ENCODE results near the gene MGAT5.

MGAT5 gene

DNA sequence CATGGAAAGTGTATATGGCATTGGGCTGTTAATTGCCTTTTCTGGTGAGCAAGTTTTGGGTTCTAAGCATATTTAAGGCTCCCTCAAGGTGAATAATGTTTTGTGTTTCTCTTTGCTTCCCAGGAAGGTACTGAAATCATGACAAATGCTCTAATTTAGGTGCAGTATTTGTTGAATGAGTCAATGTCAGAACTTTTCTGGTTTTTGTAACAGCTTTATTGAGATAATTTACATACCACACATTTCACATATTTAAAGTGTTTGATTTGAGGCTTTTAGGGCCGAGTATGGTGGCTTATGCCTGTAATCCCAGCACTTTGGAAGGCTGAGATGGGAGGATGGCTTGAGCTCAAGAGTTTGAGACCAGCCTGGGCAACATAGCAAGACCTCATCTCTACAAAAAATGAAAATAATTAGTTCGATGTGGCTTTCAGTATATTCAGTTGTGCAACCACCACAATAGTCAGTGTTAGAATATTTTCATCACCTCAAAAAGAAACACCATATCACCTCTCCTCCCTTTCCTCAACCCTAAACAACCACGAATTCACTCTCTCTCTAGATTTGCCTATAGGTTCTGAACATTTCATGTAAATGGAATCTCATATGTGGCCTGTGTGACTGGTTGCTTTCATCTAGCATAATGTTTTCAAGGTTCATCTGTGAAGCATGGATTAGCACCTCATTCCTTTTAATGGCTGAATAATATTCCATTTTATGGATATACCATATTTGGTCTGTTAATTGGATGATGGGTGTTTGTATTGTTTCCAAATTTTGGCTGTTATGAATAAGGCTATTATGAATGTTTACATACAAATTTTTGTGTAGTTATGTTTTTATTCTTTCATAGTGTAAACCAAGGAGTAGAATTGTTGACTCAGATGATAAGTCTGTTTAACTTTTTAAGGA is 54.9 kb downstream of the MGAT5 start:
- no peak for DNase-seq

DNA sequence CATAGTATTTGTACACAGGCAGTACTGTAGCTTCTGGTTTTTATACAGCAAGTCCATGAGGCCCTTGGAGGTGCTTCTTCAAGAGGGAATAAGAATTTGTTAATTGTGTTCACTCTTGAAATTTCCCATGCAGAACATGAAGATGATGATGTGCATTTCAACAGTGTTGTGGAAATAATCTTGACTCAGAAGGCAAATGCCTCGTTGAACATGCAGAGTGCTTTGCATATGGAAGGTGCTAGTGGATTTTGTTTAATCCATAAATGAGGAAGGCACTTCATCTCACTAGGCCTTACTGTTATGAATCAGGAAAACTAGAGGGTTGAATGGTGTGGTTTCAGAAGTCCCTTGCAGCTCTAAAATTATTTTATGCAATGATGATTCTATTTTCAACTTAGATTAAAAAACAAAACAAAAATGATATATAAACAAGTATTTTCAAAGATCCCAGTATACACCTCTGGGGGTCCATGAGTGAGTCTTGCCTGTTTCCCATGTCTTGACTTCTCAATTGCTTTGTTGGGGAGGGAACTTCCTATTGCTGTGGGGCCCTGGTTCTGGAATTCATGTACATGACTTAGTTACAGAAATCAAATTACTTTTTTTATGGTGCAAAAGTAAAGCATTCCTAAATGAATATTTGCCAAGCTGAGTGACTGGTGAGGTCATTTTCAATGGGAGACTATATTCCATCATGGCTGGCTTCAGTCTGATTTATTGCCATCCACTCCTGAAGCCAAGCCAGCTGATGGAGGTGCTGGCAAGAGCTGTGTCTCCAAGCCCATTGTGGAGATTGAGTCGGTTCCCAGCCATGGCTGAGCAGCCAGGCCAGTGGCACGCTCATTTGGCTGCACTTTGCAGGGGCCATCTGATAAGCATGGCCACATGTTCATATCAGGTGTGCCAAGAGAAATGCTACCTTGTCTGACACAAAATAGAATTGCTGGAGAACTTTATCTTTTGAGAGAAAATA is 56.5 kb downstream of the MGAT5 start:
- DNase-seq: no peak

DNA sequence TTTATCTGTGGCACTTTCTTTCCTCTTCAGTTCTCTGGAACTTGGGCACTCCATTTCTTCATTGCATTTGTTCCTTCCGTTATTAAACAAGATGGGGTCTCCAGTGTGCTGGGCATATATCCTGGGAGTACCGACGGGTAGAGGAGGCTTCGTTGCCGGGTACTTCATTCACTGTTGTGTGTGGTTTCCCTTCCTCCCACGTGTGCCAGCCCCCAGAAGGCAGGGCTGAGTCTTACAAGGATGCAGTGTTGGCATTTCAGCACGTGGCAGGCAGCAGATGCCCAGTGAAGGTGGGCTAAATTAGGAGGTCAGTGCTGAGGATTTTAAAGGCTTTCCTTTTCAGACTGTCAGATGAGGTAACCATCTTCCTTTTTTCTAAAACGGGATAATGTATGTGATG is 58.6 kb downstream of the MGAT5 start:
- no peak for DNase-seq

DNA sequence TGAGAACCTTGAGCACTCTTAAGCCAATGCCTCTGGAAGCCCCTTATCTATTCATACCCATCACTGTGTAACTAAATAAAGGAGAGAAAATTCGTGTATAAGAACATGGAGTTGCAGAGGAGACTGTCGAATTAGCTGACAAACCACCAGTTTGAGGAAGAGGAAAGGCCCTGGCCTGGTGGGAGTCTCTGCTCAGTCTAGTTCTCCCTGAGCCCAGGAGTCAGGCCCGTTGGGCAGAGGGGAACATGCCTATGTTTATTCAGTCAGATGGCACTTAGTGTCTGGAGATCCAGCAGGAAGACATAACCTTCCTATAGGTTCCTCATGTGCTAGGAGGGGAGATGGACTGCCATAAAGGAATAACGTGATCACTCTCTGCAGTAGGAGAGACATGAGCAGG is 60.3 kb downstream of the MGAT5 start:
- no peak for DNase-seq

DNA sequence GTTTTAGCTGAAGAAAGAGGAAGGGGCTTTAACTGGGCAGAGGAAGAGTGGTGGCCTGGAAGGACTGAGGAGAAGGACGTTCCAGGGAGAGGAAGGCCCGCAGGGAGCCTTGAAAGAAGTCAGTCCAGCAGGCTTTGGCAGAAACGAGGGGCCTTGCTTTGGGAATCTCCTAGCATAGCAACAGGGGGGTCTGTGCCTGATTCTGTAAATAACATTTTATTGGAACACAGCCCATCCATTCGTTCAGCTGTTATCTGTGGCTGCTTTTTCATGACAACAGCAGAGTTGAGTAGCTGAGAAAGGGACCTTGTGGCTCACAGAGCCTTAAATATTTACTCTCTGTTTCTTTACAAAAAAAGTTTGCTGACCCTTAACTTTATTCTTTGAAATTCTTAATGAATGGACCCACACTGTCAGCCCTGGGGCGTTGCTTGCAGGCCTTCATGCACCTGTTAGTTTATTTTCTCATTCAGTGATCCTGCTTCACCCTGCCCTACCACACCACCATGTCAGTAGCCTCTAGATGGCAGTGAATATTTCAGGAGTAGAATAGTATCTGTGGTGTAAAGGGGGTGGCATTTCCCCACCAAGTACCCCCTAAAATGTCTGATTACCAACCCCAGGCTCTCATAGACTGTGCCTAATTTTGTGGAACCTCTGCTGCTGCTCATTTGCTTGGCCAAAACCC is 61.0 kb downstream of the MGAT5 start:
- no peak for DNase-seq

DNA sequence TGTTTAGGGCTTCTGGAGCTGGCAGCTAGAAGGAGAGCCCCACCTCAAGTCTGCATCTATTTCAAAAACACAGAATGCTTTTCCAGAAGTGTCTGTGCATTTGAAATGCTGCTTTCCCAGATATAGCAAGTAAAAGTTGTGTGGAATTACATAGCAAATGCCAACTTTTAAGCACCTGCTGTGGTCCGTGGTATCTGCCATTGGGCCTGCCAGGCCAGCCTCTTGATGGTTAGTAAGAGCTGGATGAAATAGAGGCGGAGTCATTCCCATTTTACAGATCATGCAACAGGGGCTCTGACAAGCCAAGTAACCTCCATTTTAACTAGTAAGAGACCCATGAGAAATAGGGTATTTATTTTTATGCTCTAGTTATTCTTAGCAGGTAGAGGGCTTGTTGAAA is 61.6 kb downstream of the MGAT5 start:
- no peak for DNase-seq

DNA sequence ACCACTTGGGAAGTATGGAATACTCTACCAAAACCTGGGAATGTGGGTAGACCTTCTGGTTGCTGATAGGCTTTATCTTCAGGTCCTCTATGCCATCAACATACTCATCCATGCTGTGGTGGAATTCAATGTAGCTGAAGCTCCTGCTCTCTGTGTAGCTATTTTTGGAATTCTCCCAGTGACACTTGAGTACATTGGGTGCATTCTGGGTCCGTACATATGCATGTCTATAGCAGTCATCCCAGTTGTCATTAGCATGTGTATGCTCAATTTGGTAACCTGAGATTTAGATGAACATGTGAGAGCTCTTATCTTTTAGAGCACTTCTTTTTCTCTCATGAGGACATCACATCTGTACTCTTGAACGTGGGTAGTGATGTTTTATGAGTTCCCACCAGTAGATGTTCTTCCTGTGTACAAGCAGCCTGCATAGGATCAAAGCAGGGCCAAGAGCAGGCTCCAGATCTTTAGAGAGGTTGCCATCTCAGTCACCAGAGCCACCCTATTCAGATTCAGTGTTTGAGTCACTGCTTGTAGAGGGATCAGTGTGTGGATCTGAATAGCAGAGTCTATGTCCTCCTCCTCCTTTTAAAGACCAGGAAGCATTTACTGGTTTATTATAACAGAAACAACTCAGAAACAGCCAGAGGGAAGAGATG is 65.9 kb downstream of the MGAT5 start:
- no peak for DNase-seq

DNA sequence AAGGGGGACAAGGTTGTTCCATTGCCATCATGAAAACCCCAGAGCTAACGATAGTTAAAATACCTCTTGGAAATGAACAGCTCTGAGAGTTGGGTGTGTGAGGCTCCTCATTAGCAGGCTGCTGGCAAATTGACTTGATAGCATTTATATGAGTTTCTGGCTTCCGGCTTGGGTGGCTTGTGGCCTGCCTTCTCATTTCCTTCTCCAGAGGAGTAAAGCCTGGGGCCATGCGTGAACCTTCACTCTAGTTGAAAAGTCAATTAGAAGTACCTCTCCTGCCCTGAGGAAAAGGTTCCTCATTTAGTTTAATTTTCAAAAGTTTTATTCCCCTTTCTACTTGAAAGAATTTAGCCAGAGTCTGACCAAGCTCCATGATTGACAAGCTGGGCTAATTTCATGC is 67.1 kb downstream of the MGAT5 start:
- no peak for DNase-seq

DNA sequence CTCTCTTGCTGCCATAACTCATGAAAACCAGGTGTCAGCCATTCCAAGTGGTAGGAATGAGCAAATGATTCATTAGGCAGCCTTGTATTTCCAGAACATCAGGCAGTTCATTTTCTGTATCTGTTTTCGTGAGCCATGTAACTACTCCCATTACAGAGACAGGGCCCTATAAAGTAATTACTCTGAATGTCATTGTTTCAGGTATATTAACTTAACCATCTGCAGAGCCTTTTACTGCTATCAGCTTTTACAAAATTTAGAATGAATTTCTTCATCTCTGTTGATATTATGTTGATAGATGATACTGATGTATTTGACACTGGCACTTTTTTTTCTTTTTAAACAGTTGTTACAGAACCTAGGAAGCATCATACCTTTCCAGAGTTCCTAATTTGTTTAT is 69.9 kb downstream of the MGAT5 start:
- DNase-seq: no peak

DNA sequence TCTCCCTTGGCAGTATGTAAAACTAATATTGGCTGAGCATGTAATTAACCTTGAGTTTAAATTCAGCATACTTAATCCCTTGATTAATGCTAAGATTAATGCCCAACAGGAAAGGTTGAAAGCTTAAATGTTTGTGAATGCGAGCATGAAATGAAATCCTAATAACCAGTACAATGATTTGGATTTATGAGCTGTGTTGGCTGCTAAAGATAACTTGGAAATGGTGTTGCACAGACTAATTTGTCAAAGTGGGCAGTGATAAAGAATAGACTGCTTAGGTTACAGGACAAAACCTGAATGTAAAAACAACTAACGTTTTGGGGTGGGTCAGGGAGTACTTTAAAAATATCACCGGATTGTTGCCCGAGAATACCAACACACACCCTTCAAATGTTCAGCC is 70.6 kb downstream of the MGAT5 start:
- DNase-seq: no peak

DNA sequence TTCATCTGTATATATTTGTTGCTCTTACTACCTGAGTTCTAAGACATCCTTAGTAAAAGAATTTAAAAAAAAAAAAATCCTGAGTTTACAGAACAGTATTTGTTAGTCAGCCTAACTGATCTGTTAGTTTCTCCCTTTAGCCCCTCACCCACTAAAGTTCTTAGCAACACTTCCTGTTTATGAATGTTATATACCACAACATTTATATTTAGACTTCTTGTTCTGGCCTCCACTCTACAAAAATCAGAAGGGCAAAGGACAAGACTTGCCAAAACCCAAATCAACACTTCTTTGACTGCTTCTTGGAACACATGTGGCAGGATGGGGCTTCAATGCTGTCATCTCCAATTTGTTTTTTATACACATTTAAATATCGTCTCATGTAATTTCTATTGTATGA is 71.1 kb downstream of the MGAT5 start:
- no peak for DNase-seq

DNA sequence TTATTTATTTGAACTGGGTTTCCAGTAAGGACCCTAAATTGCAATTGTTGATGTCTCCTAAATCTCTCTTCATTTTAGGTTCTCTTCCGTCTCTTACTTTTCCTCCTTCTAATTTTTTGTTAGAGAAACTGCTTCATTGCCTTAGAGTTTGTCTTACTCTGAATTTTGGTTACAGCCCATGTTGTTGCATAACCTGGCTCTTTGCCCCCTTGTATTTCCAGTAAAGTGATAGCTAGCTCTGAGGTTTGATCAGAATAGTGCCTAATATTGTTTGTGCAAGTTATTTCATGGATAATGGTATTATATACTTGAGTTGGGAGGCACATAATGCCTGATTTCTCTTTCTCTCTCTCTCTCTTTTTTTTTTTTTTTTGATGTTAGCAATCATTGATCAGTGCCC is 71.8 kb downstream of the MGAT5 start:
- no peak for DNase-seq

DNA sequence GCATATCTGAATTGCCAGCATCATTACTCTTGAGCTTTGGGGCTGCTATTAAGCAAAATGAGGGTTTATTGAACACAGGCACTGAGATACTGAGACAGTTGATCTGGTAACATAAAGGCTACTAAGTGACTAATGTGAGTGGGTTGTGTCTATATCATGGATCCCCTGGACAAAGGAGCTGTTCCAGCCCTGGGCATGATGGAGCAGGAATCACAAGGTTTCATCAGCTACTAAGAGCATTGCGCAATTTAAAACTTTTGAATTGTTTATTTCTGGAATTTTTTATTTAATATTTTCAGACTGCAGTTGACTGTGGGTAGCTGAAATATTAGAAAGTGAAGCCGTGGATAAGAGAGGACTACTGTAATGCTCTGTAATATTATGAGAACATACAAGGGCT is 73.5 kb downstream of the MGAT5 start:
- no peak for DNase-seq

DNA sequence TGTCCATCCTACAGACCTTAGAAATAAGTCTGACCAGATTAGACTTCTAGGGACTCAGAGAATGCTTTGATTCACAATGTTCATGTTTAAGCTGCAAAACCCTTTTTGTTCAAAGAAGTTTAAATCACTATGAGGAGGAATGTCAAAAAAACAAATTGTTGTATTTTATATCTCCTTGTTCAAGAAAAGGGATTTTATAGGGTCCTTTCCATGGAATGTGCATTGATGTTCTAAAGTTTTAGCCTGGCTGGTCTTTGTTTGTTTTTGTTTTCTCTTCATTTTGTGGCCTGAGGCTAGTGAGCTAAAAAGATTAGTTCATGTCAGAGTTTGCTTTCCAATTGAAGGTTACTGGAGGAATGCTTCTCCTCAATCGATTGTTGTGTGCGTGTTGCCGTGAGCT is 77.2 kb downstream of the MGAT5 start:
- DNase-seq: no peak

DNA sequence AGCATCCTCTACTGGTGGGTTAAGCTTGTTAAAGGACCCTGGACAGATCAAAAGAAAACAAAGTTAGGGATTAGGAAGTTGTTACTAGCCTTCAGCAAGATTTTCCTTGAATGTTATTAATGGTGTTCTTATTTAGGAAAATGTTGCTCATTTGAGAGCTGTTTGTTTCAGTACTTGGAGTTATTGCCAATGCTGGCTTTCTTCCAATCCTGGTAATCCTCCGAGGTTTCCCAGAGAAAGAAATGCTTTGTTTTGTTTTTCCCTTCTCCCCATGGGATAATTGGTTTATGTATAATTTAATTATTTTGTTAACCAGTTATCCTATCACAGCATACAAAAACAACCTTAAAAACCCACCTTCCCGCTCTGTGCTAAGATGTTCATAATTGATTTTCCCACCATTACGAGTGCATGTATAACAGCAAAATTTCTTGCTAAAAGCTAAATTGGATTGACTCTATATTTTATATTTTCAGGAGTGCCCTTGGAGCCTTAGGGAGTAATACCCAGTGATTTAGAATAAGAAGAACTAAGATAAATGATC is 79.8 kb downstream of the MGAT5 start:
- DNase-seq: no peak

DNA sequence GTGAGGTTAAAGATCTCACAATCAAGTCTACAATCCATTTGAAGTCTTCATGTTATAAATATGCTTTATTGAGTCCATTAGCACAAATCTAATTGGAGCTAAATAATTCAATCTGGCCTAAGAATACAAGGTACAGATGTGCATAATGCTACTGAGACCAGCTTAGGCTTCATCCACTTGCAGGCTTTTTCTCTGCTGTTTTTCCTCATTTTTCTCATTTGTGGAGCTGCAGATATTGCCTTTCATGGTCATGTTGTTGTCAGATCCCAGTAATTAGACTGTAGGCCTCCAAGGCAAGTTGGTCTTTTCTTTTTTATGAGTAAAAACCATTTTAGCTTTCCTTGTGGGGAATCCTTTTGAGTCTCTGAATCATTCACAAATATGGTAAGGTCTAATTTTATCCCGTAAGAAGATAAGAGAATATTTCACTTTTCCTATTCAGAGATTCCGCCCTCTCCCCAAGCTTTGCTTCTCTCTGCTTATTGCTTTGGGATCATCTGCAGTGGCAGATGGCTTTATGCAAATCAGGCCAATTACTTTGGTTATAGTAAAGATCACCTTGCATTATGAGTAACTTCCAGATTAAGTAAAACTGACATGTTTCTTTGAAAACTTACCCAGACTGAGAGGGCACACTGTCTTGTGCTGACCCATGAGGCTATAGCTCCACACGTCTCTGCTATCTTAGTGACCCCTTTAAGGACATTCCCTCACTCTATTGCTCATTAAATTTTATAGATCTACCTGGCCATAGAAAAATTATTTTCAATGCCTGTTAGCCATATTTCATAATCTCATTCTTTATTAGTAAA is 80.9 kb downstream of the MGAT5 start:
- DNase-seq: no peak

DNA sequence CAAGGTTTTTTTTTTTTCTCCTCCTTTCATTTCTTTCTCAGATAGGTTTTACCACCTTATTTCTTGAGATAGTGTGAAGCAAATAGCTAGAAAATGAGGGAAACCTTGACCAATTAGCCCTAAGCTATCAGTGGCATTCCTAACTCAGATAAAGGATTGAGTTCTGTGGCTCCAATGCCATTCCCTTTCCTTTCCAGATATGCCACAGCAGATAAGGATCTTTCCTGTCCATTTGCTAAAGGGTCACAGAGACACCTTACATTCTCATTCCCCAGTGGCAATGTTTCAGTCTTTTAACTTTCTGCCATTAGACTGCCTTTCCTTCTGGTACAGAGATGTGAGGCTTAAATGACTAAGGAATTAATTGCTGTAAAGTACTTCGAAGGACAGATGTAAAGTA is 81.7 kb downstream of the MGAT5 start:
- no peak for DNase-seq

DNA sequence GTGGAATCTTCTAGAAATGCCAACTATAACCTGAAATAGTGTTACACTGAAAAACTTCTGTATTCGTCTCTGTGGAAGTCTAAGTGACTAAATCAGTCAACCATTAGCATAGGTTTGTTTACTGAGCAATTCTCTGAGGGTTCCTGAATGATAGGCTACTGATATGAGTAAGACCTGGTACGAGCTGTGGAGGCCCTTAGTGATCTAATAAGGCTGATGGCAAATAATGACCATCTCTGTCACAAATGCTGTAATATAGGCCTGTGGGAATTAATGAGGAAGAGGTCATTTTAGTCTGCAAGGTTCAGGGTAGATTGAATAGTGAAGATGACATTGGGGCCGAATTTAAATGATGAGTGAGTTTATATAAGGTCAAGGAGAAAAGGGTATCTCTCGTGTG is 82.5 kb downstream of the MGAT5 start:
- DNase-seq: no peak

DNA sequence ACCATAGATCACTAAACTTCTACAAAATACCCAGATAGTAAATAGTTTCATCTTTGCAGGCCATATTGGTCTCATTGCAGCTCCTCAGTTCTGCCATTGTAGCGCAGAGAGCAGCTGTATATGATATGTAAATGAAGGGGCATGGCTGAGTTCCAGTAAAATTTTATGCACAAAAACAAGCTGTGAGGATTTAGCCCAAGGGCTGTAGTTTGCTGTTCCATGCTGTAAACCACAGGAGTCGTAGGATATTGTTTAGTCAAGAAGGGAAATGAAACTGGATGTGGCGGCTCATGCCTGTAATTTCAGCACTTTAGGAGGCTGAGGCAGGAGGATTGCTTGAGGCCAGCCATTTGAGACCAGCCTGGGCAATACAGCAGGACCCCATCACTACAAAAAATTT is 83.0 kb downstream of the MGAT5 start:
- DNase-seq: no peak

DNA sequence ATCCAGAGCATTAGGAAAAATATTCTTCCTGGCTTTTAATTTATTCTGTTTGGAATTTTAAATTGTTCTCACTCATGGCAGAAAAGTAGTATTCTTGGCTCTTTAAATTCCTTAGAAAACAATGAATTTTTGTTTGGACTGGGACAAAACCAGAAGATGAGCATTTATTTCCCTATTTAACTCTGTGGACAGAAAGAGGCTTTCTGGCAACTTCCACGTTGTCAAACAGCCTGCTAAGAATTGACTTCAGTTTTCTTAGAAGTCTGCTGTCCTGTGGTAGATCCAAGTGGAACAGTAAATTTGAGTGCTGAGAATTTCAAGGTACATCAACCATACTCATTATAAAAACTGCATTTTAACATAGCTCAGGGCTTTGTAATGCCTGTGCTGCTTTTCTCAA is 83.8 kb downstream of the MGAT5 start:
- no peak for DNase-seq

DNA sequence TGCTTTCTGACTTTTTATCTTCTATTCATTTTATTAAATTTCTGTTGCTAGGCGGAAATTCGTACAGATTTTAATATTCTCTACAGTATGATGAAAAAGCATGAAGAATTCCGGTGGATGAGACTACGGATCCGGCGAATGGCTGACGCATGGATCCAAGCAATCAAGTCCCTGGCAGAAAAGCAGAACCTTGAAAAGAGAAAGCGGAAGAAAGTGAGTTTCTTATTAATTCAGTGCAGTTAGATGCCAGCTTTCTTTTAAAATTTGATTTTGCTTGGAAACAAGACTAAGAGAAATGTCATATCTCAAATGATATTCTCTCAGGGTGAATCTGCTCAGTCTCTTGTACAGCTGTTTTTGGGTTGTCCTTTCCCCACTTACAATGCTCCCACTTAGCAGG is 84.3 kb downstream of the MGAT5 start:
- DNase-seq: no peak

DNA sequence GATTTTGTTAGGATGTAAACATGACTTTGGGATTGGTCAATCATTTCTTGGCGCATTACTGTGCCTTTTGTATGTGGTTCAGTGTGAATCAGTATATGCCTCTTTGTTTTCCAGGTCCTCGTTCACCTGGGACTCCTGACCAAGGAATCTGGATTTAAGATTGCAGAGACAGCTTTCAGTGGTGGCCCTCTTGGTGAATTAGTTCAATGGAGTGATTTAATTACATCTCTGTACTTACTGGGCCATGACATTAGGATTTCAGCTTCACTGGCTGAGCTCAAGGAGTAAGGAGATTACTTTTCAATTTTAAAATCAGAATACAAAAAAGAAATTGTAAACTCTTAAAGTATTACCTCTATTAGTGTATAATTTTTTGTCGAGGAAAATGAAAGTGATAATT is 87.6 kb downstream of the MGAT5 start:
- DNase-seq: no peak
